G401.6 (cell line): ENCODE measurements around the gene POM121.
"Not testable (repeated sequence)": the region's sequence is repeated elsewhere in the genome, so short reads cannot be mapped to it uniquely, and the experiment has no call there.

ENCODE experiments used
- FAIRE-seq: peaks from 2 replicates; lab custom pipeline; 2012; peaks lifted over from hg19 to GRCh38; lab: Jason Lieb, UNC

The POM121 gene

DNA sequence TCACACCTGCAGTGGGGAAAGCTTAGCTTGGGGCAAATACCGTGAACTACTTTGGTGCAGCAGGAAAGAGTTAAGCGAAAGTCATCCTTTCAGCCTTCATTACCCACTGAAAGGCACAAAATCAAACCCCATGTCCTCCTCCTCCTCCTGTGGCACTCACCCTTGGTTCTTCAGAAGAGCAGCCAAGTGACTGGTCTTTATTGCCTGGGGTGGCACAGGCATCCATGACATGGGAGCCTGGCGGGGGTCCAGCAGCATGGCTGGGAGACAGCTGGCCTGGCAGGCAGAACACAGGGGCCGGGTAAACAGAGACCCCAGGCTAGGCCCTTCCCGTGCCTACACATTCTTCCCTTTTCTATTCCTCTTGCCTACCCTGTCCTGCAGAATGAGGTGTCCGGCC, 24.8 kb downstream of the POM121 start:
- not testable (repeated sequence) for FAIRE-seq

DNA sequence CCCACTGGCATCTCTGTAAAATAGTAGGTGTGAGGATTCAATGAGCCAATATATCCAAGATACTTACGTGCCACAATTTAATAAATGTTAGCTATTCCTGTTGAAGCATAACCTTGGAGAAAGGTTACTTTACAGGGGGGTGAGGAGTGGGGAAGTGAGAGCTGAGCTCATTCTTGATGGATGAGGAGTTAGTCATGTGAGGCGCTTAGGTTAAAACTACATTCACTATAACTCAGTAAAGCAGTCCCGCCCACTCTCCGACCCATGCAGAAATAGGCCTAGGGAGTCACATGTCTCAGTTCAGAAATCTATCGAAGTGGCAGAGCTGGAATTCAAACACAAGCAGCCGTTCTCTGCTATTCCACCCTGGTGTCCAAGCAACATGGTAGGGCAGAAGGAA, 25.5 kb downstream of the POM121 start:
- FAIRE-seq, result not testable (repeated sequence)

DNA sequence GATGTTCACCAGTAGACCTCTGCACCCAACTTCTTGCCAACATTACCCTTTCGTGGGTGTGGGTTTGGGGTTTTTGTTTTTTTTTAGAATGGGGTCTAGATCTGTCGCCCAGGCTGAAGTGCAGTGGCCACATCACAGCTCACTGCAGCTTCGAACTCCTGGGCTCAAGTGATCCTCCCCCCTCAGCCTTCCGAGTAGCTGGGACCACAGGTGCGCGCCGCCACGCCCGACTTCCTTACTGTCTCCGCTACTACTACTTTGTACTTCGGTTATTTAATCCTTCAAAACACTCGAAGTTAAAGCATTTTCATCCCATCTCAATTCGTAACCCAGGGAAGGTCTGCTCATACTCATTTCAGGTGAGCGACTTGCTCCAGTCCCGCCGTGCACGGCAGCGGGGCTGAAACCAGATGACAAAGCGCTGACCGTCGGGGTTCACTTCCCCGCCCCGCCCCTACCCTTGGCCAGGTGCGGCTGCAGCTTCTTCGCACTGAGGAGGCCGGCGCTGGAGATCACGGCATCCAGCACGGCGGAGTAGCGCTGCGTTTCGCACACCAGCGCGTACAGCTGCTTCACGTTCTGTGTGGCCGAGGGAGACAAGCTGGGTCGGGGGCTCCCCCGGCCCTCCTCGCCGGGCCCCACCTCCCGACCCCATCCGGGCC, 29.1 kb downstream of the POM121 start:
- not testable (repeated sequence) for FAIRE-seq

DNA sequence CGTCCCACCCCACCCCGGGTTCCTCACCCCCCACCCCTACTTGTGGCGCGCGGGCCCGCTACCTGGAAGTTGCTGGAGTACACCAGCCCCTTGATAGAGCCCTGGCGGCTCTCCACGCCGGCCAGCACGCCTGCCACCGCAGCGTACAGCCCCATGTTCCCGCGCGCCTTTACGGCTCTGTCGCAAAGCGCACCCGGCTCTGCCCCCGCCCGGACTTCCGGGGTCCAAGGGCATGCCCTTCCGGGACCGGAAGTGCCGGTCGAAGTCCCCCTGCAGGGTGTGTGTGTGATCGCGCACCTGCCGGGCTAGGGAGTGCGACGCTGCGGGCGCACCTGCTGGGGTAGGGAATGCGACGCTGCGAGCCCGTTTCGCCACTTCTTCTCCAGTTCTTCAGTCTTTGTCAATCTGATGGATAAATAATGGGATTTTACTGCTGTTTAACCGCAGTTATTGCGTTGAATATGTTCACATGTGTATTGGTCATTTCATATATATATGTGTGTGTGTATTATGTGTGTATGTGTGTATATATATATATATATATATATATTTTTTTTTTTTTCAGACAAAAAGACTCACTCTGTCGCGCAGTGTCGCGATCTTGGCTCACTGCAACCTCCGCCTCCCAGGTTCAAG, 29.8 kb downstream of the POM121 start:
- FAIRE-seq, result peak; percentile 15

DNA sequence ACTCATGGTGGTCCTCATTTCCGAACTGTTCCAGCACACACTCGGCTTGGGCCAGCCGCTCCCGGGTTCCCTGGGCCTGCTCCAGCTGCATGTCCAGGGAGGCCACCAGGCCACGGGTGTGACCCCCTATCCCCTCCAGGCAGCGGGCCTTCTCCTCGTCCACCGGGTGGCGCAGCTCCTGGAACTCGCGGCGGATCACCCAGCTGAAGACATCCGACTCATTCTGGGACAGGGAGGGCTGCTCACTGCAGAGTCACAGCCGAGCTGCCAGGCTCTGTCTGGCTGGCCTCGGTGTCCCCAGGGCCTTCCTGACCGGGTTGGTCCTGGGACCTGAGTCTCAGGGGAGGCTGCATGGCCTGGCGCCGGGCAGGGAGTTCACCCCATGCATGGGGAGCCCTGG, 35.1 kb downstream of the POM121 start:
- FAIRE-seq, result not testable (repeated sequence)

DNA sequence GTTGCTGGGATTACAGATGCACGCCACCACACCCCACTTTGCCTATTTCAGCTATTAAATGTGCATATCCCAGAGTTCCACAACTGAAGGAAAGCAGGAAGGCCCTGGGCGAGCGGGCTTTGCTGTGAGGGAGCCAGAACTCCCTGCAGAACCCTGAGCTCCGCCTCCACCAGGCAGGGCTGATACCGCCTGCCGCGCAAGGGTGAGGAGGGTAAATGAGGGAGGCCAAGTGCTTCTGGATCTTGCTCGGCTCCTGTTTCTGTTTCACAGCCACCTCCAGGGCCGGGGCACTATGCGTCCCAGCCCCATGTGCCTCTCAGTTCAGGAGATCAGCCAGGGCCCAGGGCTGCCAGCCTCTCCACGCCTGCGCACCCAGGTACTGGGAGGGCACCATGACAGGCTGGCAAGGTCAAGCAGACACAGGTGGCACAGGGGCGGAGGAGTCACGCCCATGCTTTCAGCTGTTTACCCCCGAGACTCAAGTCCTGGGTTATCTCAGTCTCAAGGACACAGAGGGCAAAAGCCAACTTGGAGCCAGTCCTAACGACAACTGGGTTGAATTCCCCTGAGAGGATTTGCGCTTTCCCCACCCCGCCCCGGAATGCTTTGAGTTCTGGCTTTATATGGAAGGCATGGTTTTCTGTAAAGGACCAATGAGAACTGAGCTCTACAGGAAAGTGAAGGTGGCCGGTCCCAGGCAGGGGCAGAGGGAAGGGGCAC, 35.9 kb downstream of the POM121 start:
- FAIRE-seq, result not testable (repeated sequence)

DNA sequence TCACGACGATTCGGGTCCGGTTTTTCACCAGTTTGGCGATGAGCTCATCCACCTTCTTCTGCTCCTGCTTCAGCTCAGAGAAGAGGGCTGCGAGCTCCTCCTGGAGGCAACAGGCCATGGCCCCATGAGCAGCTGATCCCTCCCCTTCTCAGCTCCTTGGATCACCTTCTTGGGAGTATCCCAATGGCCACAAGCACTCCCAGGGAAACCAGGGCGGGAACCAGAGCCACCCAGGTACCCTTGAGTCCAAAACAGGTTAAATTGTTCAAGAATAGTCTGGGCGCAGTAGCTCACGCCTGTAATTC, 36.4 kb downstream of the POM121 start:
- not testable (repeated sequence) for FAIRE-seq

DNA sequence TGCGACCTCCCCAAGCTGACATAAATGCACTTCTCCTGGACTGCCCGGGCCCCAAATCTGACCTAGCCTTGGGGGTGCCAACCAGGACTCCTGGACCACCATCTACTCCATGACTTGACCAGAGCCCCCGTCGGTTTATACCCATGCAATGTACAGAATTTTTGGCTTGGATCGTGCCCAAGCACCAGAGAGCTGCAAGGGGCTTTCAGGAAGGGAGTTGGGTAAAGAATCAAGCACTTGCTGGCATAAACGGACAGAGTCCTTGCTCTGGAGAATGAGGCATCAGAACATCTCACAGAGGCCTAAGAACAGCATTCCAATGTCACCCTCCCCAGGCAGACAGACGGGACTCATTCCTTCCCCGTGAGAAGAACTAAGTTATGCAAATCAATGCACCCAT, 38.2 kb downstream of the POM121 start:
- FAIRE-seq, result not testable (repeated sequence)

DNA sequence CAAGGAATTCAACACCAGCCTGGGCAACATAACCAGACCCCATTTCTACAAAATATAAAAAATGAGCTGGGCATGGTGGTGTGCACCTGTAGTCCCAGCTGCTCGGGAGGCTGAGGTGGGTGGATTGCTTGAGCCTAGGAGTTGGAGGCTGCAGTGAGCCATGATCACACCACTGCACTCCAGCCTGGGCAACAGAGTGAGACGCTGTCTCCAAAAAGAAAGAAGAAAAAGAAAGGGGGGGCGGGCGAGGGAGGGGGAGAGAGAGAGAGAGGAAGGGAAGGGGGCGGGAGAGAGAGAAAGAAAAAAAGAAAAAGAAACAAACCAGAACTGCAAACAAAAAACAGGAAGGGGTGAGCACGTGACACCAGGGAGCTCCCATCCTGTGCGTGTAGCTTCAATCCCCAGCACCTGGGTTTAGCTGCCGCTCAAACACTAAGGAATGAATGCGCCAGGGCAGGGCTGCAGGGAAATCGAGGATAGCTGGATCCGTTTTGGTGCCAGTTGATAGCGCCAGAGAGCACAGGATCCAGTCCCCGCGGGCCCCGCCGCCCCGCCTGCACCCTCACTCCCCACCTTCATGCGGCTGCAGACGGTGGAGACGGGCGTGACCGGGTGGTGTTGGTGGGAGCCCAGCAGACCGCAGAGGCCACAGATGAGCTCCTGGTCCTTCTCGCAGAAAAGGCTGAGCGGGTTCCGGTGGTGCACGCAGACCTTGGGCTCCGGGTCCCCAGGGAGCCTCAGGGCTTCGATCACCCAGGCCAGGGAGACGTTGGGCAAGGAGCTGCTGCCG, 40.5 kb downstream of the POM121 start:
- not testable (repeated sequence) for FAIRE-seq

DNA sequence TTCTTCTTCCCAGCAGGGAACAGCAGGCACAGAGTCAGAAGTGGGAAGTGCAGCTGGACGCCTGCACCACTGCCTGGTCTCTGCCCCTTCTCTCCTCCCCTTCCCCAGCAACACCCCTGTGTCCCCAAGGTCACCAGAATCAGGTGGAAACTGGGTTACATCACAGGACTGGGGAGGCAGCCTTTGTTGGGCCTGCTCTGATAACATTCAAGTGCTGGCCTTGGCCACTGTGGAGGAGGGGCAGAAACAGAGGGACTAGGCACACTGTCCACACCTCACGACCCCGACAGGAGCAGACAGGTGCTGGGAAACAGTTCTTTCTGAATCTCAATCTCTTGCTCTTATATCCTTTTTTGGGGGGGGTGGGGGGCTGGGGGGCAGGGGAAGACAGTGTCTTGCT, 42.0 kb downstream of the POM121 start:
- not testable (repeated sequence) for FAIRE-seq

DNA sequence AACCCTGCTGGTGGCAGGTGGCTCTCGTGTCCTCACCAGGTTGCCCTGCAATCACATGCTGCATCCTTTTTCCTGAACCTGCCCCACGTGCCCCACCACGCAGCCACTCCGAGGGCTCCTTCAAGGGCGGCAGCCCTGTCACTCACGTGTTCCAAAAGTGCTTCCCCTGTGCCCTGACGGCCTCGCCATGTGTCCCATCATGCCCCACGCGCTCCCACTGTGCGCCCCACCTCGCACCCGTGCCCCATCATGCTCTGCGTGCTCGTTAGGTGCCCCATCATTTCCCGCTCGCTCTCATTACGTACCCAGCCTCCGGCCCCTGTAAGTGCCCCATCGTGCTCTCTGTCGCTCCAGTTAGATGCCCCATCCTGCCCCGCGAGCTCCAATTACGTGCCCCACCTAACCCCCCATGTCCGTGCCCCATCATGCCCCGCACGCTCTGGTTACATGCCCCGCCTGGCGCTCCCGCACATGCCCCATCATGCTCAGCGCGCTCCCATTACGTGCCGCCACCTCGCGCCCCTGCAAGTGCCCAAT, 44.2 kb downstream of the POM121 start, which contains the start of gene TRIM74:
Gene TRIM74 (minus strand): TSS at position 487 of the 537 bp plus-strand sequence. CDS start 3,309 bp downstream, outside the sequence.
- not testable (repeated sequence) for FAIRE-seq

DNA sequence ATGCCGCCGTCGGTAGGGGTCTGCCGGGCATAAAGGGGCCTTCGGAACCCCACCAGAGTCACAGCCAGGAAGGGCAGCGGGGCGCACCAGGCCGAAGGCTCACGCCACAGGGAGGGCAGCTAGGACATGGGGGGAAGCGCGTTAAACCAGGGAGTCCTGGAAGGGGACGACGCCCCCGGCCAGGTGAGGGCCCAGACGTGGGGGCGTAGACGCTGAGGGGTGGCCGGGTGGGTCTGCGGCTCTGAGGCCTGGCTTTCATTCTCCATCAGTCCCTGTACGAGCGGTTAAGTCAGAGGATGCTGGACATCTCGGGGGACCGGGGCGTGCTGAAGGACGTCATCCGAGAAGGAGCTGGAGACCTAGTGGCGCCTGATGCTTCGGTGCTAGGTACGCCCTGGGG, 44.8 kb downstream of the POM121 start:
- not testable (repeated sequence) for FAIRE-seq

DNA sequence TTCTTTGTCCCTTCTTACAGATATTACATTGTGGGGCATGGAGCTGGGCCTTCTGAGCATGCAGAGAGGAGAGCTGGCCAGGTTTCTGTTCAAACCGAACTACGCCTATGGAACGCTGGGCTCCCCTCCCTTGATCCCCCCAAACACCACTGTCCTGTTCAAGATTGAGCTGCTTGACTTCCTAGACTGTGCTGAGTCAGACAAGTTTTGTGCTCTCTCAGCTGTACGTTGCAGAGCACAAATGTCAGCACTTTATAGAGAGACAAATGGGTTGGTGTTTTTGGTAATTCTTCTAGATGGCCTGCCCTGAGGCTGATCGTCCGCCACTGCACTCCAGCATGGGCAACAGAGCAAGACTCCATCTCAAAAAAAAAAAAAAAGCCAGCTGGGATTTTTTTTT, 46.6 kb downstream of the POM121 start:
- not testable (repeated sequence) for FAIRE-seq

DNA sequence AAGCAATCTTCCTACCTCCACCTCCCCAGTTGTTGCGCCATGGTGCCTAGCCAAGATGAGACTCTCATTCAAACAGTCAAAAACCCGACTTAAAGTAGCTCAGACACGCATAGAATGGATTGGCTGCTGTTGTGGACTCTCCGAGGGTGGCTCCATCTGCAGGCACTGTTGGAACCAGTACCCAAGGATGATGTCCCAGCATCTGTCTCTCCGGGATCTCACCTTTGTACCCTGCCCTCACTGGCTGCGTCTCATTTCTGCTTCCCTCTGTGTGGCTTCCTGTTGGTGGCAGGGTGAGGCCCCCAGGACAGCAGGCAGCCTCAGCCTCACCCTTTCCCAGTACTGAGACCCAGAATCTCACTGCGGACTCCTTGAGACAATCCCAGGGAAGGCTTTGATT, 49.9 kb downstream of the POM121 start:
- not testable (repeated sequence) for FAIRE-seq

DNA sequence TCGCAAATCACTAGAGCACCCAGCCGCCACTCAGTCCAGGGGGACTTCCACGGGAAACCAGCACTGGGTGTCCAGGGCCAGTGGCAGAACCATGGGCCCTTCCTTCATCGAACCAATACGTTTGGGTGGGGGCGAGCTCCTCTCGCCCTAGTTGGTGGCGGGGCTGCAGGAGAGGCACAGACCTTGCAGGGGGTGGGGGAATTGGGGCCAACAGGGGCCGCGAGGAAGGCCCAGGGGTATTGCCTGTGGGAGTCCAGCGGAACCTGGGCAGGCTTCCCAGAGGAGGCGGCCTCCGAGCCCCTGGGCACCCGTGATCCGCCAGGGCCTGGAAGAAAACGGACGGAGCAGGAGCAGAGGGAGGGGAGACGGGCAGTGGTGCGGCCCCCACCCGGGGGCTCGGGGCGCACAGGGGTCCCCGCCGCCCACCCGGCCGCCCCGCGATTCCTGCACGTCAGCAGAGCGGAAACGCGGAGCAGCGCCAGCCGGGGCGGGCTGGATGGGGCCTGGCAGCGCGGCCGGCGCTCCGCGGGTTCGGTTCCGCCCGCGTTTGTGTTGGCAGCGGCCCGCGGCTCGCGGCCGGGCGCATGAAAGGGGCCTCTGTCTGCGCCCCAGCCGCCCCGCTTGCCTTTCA, 50.9 kb downstream of the POM121 start:
- FAIRE-seq, result not testable (repeated sequence)

DNA sequence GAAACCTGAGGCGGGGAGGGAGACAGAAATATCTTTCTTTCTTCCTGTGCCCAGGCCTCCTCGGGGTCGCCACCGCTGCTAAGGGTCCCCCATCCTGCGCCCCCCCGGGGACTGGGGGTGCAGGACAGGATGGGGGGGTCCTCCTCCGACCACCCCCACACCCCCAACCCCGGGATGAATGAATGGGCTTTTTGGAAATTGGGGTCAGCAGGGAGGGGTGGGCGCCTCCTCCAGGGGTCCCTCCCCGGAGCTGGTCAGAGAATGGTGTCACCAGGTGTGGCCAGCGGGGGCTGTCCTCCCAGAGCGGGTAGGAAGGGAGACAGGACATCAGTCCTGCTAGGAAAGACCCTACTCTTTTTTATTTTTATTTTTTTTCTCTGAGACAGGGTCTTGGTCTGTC, 51.5 kb downstream of the POM121 start:
- FAIRE-seq, result not testable (repeated sequence)

DNA sequence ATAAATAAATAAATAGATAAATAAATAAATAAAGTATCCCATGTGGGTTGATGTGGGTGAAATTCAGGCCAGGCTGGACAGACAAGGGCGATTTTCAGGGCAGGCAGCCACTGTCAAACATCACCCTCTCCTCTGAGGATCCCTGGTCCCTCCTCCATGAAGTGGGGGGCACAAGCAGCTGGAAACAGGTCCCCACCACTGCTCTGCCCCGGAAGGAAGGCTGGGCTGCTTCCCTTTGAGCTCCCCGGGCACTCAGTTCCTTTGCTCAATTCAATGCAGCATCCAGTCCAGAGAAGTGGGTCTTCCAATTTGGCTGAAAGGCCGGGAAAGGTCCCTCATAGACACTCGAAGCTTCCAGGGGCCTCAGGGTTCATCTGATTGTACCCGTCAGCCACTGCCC, 55.5 kb downstream of the POM121 start:
- not testable (repeated sequence) for FAIRE-seq

DNA sequence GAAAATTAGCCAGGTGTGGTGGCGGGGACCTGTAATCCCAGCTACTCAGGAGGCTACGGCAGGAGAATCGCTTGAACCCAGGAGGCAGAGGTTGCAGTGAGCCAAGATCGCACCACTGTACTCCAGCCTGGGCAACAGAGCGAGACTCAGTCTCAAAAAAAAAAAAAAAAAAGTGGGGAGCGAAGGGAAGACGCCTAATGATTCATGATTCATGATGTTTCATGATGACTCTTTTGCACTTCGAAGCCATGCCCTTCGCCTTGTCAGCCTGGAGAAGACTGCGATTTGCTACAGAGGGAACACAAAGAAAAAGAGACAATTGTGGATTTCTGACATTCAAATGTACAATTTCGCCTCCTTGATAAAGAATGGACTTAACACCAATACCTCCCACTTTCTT, 57.2 kb downstream of the POM121 start:
- not testable (repeated sequence) for FAIRE-seq

DNA sequence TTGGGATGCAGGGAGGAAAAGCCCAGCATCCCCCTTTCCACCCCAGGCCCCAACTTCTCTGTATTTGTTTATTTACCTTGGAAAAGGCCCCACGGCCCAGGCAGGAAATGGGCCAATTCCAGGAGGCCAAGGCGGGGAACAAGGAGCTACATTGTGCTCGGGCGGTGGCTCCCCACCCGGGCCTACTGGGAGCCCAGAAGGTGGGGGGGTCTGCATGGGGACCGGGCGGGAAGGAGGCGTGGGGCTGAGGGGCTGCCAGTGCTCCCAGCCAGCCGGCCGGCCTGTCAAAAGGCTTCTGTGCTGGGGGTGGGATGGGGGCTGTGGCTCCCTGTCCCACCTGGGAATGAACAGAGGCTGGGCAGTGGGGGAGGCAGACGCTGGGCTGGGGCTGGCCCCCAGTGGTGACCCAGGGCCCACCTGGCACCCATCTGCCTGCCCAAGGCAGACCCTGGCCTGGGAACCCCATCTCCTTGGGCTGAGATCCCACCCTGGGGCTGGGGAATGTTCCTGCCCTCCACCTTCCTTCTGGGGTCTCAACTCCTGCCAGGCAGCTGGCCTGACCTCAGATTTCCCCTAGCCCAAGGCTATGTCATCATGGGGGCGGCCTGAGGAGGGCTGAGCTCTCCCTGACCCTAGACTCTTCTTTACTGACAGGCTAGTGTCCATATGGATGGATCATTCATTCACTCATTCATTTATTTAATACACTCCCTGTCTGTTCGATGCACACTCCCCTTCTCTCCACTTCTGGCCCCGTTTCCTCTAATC, 65.4 kb downstream of the POM121 start:
- not testable (repeated sequence) for FAIRE-seq

DNA sequence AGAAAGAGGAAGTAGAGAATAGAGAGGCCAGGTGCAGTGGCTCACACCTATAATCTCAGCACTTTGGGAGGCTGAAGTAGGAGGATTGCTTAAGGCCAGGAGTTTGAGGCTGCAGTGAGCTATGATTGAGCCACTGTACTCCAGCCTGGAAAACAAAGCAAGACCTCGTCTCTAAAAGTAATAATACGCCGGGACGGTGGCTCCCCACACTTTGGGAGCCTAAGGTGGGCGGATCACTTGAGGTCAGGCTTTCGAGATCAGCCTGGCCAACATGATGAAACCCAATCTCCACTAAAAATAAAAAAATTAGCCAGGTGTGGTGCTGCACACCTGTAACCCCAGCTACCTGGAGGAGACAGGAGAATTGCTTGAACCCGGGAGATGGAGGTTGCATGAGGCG, 70.6 kb downstream of the POM121 start:
- not testable (repeated sequence) for FAIRE-seq

DNA sequence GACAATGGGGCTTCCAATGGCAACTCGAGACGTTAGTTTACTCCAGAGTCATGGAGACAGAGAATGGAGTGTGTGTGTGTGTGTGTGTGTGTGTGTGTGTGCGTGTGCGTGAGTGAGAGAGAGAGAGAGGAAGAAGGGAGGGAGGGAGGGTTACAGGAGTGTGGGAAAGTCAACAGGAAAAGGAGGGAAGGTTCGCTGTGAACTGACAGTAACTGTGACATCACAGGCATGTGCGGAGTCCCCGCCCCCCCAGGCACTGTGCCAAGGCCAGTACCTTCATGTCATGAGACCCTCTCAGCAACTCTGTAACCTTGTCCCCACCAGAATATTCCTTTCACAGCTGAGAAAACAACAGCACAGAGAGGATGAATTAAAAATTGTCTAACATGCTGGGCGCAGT, 72.6 kb downstream of the POM121 start:
- FAIRE-seq, result not testable (repeated sequence)
